Measurements from ENCODE around the gene ABCE1. TPM values are rescaled to one million over a fixed set of nuclear protein-coding genes. Genes with fewer than 3 reads are reported as not detected.

Gene ABCE1
- total and polyA plus RNA-seq, 7 donors = 9.0 to 58.2 (median 41.4) TPM

- H3K36me3 ChIP-seq = no peaks in the 10 kb centered on the region
- no peak overlapping the region for H3K27ac ChIP-seq
- H3K9me3 ChIP-seq = no peaks in the 10 kb centered on the region
- intact Hi-C loops (cut with DNase I) = no loop called here
- TF ChIP-seq CTCF (IDR thresholded peaks at IDR 0.05) = no peak
- no peak for TF ChIP-seq EP300 (IDR thresholded peaks at IDR 0.05)
- no peak for TF ChIP-seq POLR2AphosphoS5 (IDR thresholded peaks at IDR 0.05)
- TF ChIP-seq POLR2A (IDR thresholded peaks at IDR 0.05) = no peak
- no peak for DNase-seq
- no peak overlapping the region for H3K4me3 ChIP-seq
- peaks cover 0 to 13% (median 0%) of the 10 kb centered on the region in 4 donors for H3K4me1 ChIP-seq
- no peaks in the 10 kb centered on the region for H3K27me3 ChIP-seq
- 93 to 95% methylated on average over 3 of the region's 3 CpGs for WGBS, 2 donors
Measured at GRCh38 chr4:145069361-145069760, 28.8 kb upstream of the ABCE1 start.

GRCh38 chr4:145071560-145071959 lies 26.6 kb upstream of the ABCE1 start:
- peaks cover 0 to 6% (median 0%) of the 10 kb centered on the region in 4 donors for H3K36me3 ChIP-seq
- no peaks in the 10 kb centered on the region for H3K4me1 ChIP-seq
- H3K27ac ChIP-seq = no peak overlapping the region
- no peak for TF ChIP-seq POLR2AphosphoS5 (IDR thresholded peaks at IDR 0.05)
- no peak for TF ChIP-seq POLR2A (IDR thresholded peaks at IDR 0.05)
- no peak for TF ChIP-seq EP300 (IDR thresholded peaks at IDR 0.05)
- no peak for TF ChIP-seq CTCF (IDR thresholded peaks at IDR 0.05)
- 95% methylated on average over 2 of the region's 2 CpGs for WGBS, 2 donors
- H3K9me3 ChIP-seq = no peaks in the 10 kb centered on the region
- H3K27me3 ChIP-seq = no peaks in the 10 kb centered on the region
- H3K4me3 ChIP-seq = no peak overlapping the region
- intact Hi-C loops (cut with DNase I) = no loop called here
- DNase-seq = no peak

GRCh38 chr4:145075742-145076468 lies 22.2 kb upstream of the ABCE1 start:
- 52 to 90% methylated on average over 1 of the region's 1 CpG for WGBS, 2 donors
- H3K27ac ChIP-seq = no peak overlapping the region
- H3K27me3 ChIP-seq = no peaks in the 10 kb centered on the region
- peaks cover 0 to 34% (median 0%) of the 10 kb centered on the region in 4 donors for H3K36me3 ChIP-seq
- H3K4me1 ChIP-seq = no peaks in the 10 kb centered on the region
- intact Hi-C loops (cut with DNase I) = no loop called here
- no peak for DNase-seq
- no peak for TF ChIP-seq EP300 (IDR thresholded peaks at IDR 0.05)
- TF ChIP-seq POLR2AphosphoS5 (IDR thresholded peaks at IDR 0.05) = no peak
- TF ChIP-seq POLR2A (IDR thresholded peaks at IDR 0.05) = no peak
- TF ChIP-seq CTCF (IDR thresholded peaks at IDR 0.05) = no peak
- H3K4me3 ChIP-seq = no peak overlapping the region
- no peaks in the 10 kb centered on the region for H3K9me3 ChIP-seq

- Histone ChIP-seq H3K4me1 (no peaks in the 10 kb centered on the region), H3K4me3 (no peak overlapping the region), H3K36me3 (peaks cover 0 to 34% (median 0%) of the 10 kb centered on the region in 4 donors), H3K27me3 (no peaks in the 10 kb centered on the region), H3K9me3 (no peaks in the 10 kb centered on the region), H3K27ac (no peak overlapping the region)
- DNase-seq = no peak
- TF ChIP-seq CTCF (IDR thresholded peaks at IDR 0.05) (no peak), POLR2AphosphoS5 (IDR thresholded peaks at IDR 0.05) (no peak), EP300 (IDR thresholded peaks at IDR 0.05) (no peak), POLR2A (IDR thresholded peaks at IDR 0.05) (no peak)
- intact Hi-C loops (cut with DNase I) = no loop called here
- 91 to 95% methylated on average over 2 of the region's 2 CpGs for WGBS, 2 donors
Measured at GRCh38 chr4:145076469-145076855, 21.6 kb upstream of the ABCE1 start.

- TF ChIP-seq CTCF (IDR thresholded peaks at IDR 0.05) (no peak), EP300 (IDR thresholded peaks at IDR 0.05) (no peak), POLR2AphosphoS5 (IDR thresholded peaks at IDR 0.05) (no peak), POLR2A (IDR thresholded peaks at IDR 0.05) (no peak)
- Histone ChIP-seq H3K4me3 (no peak overlapping the region), H3K27me3 (no peaks in the 10 kb centered on the region), H3K36me3 (peaks cover 0 to 41% (median 0%) of the 10 kb centered on the region in 4 donors), H3K27ac (no peak overlapping the region), H3K4me1 (no peaks in the 10 kb centered on the region), H3K9me3 (no peaks in the 10 kb centered on the region)
- intact Hi-C loops (cut with DNase I) = no loop called here
- no peak for DNase-seq
- WGBS, 2 donors = 98% methylated on average over 1 of the region's 1 CpG
Measured at GRCh38 chr4:145081756-145082155, 16.4 kb upstream of the ABCE1 start.
